Stimulated activated CD4-positive, alpha-beta T cell treated with anti-CD3 and anti-CD28 coated beads, Interleukin-15, amount 100 ng/mL, for 48 hours (primary cell): ENCODE measurements around the gene CALML5.

Experiments
- DNase-seq, 2 donors: peaks; one replicate each; pipeline ENCODE4 v3.0.0-alpha.2; 2020; ENCODE audit warnings: low read depth in 2 of 2

The CALML5 gene

GRCh38 chr10:5499493-5500140 is at the start of gene CALML5:
Gene CALML5, minus strand, starts transcription at chr10:5499570. Its CDS starts 132 bp downstream, at chr10:5499438.
- no peak for DNase-seq

GRCh38 chr10:5547931-5548660 is 48.7 kb upstream of the CALML5 start:
- DNase-seq = no peak

GRCh38 chr10:5547681-5547930 is 48.2 kb upstream of the CALML5 start:
- no peak for DNase-seq

- DNase-seq = no peak
These were observed 47.7 kb upstream of the CALML5 start for GRCh38 chr10:5546891-5547680.

- no peak for DNase-seq
These were observed 46.7 kb upstream of the CALML5 start for GRCh38 chr10:5545778-5546710.

GRCh38 chr10:5545426-5545777 is 46.0 kb upstream of the CALML5 start:
- DNase-seq = no peak

GRCh38 chr10:5545011-5545410 is 45.6 kb upstream of the CALML5 start:
- DNase-seq = no peak

- no peak for DNase-seq
These were observed 44.9 kb upstream of the CALML5 start for GRCh38 chr10:5544216-5544805.

- DNase-seq = no peak
These were observed 44.3 kb upstream of the CALML5 start for GRCh38 chr10:5543623-5544022.

- DNase-seq = no peak
These were observed 42.7 kb upstream of the CALML5 start for GRCh38 chr10:5542100-5542499.

GRCh38 chr10:5540891-5541290 is 41.5 kb upstream of the CALML5 start:
- no peak for DNase-seq

GRCh38 chr10:5540080-5540479 is 40.7 kb upstream of the CALML5 start:
- no peak for DNase-seq

GRCh38 chr10:5538892-5539651 is 39.7 kb upstream of the CALML5 start:
- no peak for DNase-seq

GRCh38 chr10:5538446-5538845 is 39.1 kb upstream of the CALML5 start:
- DNase-seq = no peak

- no peak for DNase-seq
These were observed 38.3 kb upstream of the CALML5 start for GRCh38 chr10:5537684-5538083.

GRCh38 chr10:5536486-5537081 is 37.2 kb upstream of the CALML5 start:
- no peak for DNase-seq

- DNase-seq = no peak
These were observed 35.8 kb upstream of the CALML5 start for GRCh38 chr10:5534880-5535856.

GRCh38 chr10:5534051-5534821 is 34.9 kb upstream of the CALML5 start:
- DNase-seq = no peak
